OCI-LY7 (cell line): ENCODE data around the gene SNU13.

Experiments used
- CTCF ChIP-seq: fragments of 200-600 bp; sonication (generic); conservative IDR thresholded peaks from 2 replicates; pipeline ENCODE4 v1.5.1; 2014; ENCODE audit warnings: mild to moderate bottlenecking, antibody characterized with exemption, low read length, moderate library complexity, mixed read lengths
- EZH2phosphoT487 ChIP-seq: fragments of 200-600 bp; sonication (generic); IDR thresholded peaks from 2 replicates; pipeline ENCODE4 v1.6.1; 2018; ENCODE audit warnings: low read depth, borderline replicate concordance, mild to moderate bottlenecking, mixed run types, antibody characterized with exemption, low read length, moderate library complexity, mixed read lengths

- no peak for TF ChIP-seq CTCF
- no peak for TF ChIP-seq EZH2phosphoT487
Measured at GRCh38 chr22:41682033-41682807, 6.4 kb downstream of the SNU13 start.
